HepG2 (cell line): ENCODE data around the gene CLPTM1. TPM values are rescaled to one million over a fixed set of nuclear protein-coding genes. Genes with fewer than 3 reads are reported as not detected.

ENCODE experiments used
- ATF7 ChIP-seq, 2 experiments: fragments of 450-650 bp in 1 of 2; sonication (generic) in 1 of 2; formaldehyde crosslinking in 1 of 2; IDR thresholded peaks; 2 replicates each; pipeline versions ENCODE4 v1.4.0 to v1.6.1; 2016 to 2020; ENCODE audit warnings: antibody characterized with exemption in 1 of 2, mild to moderate bottlenecking in 1 of 2, missing genetic modification reagents in 1 of 2
- FOSL1 ChIP-seq: sonication (generic); formaldehyde crosslinking; IDR thresholded peaks from 2 replicates; pipeline ENCODE4 v1.9.0; 2021; ENCODE audit warnings: missing genetic modification reagents, borderline replicate concordance
- FOXM1 ChIP-seq: sonication (generic); formaldehyde crosslinking; IDR thresholded peaks from 2 replicates; pipeline ENCODE4 v1.5.0; 2020; ENCODE audit warnings: missing genetic modification reagents
- GFI1 ChIP-seq: sonication (generic); formaldehyde crosslinking; IDR thresholded peaks from 2 replicates; pipeline ENCODE4 v1.5.0; 2020; ENCODE audit warnings: missing genetic modification reagents, mild to moderate bottlenecking, borderline replicate concordance
- HHEX ChIP-seq: IDR thresholded peaks from 2 replicates; pipeline ENCODE4 v1.6.1; 2016; ENCODE audit warnings: control low read depth
- IKZF1 ChIP-seq: fragments of 450-650 bp; IDR thresholded peaks from 2 replicates; pipeline ENCODE4 v1.7.1; 2016
- KDM6A ChIP-seq: IDR thresholded peaks from 2 replicates; pipeline ENCODE4 v1.6.1; 2016; ENCODE audit warnings: low read depth
- MIER2 ChIP-seq: IDR thresholded peaks from 2 replicates; pipeline ENCODE4 v1.6.1; 2016; ENCODE audit warnings: missing biosample characterization, missing genetic modification reagents
- PHF8 ChIP-seq: sonication (generic); formaldehyde crosslinking; IDR thresholded peaks from 2 replicates; pipeline ENCODE4 v1.5.0; 2020; ENCODE audit warnings: missing genetic modification reagents
- POLR2G ChIP-seq: fragments of 200-400 bp; formaldehyde crosslinking; IDR thresholded peaks from 2 replicates; pipeline ENCODE4 v1.6.1; 2018; ENCODE audit warnings: mild to moderate bottlenecking, low read depth, low read length, moderate library complexity
- RORA ChIP-seq: sonication (generic); formaldehyde crosslinking; IDR thresholded peaks from 2 replicates; pipeline ENCODE4 v1.5.0; 2020; ENCODE audit warnings: mild to moderate bottlenecking, missing genetic modification reagents, moderate library complexity
- ZFP90 ChIP-seq: sonication (generic); formaldehyde crosslinking; IDR thresholded peaks from 2 replicates; pipeline ENCODE4 v1.8.0; 2022; ENCODE audit warnings: missing genetic modification reagents, mild to moderate bottlenecking, inconsistent platforms, borderline replicate concordance
- ZFX ChIP-seq: sonication (generic); formaldehyde crosslinking; IDR thresholded peaks from 2 replicates; pipeline ENCODE4 v1.4.0; 2020; ENCODE audit warnings: mild to moderate bottlenecking, low read depth, missing genetic modification reagents, moderate library complexity
- ZNF383 ChIP-seq: sonication (generic); formaldehyde crosslinking; IDR thresholded peaks from 2 replicates; pipeline ENCODE4 v1.4.0; 2020; ENCODE audit warnings: missing genetic modification reagents, mild to moderate bottlenecking, borderline replicate concordance
- ZNF547 ChIP-seq: sonication (generic); formaldehyde crosslinking; IDR thresholded peaks from 2 replicates; pipeline ENCODE4 v1.5.1; 2020; ENCODE audit warnings: mild to moderate bottlenecking, missing genetic modification reagents
- ZNF558 ChIP-seq: sonication (generic); formaldehyde crosslinking; IDR thresholded peaks from 2 replicates; pipeline ENCODE4 v1.9.0; 2022; ENCODE audit warnings: mild to moderate bottlenecking, missing genetic modification reagents, borderline replicate concordance
- ZNF746 ChIP-seq: sonication (generic); formaldehyde crosslinking; IDR thresholded peaks from 2 replicates; pipeline ENCODE4 v1.8.0; 2022; ENCODE audit warnings: mild to moderate bottlenecking, missing genetic modification reagents
- ZNF773 ChIP-seq: sonication (generic); formaldehyde crosslinking; IDR thresholded peaks from 2 replicates; pipeline ENCODE4 v1.4.0; 2020; ENCODE audit warnings: missing genetic modification reagents, borderline replicate concordance
- ZNF879 ChIP-seq: sonication (generic); formaldehyde crosslinking; IDR thresholded peaks from 2 replicates; pipeline ENCODE4 v1.8.1; 2023; ENCODE audit warnings: missing genetic modification reagents
- polyA plus RNA-seq, 8 experiments: library from polyadenylated mRNA; depleted of rRNA in 3 of 8; stranded (reverse) in 7 of 8; unstranded in 1 of 8; fragments of >200 nt; fragmentation: Illumina TruSeq in 4 of 8; extraction: Trizol in 4 of 8; gene quantifications; 2 replicates each; pipeline versions ENCODE4 v1.2.1 to v1.2.3, GENCODE V29; 2011 to 2016; ENCODE audit warnings: low read depth in 4 of 8, missing spikeins in 1 of 8, mixed read lengths in 1 of 8; ENCODE audit not compliant: insufficient read depth in 1 of 8
- total RNA-seq, 5 experiments: library from RNA; depleted of rRNA; stranded (reverse); fragments of >200 nt; fragmentation: Illumina TruSeq; extraction: Trizol; gene quantifications; 2 replicates each; pipeline ENCODE4 v1.2.3, GENCODE V29; 2016; ENCODE audit warnings: low read depth in 1 of 5
- TF ChIP-seq, protein P1 (sequence below): sonication (generic); formaldehyde crosslinking; IDR thresholded peaks from 2 replicates; pipeline ENCODE4 v1.4.0; 2020; ENCODE audit warnings: mild to moderate bottlenecking, missing genetic modification reagents
- TF ChIP-seq, protein P2 (sequence below): sonication (generic); formaldehyde crosslinking; IDR thresholded peaks from 2 replicates; pipeline ENCODE4 v1.8.0; 2022; ENCODE audit warnings: mild to moderate bottlenecking, missing genetic modification reagents, moderate library complexity

The CLPTM1 gene
- total and polyA plus RNA-seq, 2 of the 13 experiments (the other 11 are each of a cell fraction or from before 2014, with no cell fraction given): 34.9 to 42.8 TPM

DNA sequence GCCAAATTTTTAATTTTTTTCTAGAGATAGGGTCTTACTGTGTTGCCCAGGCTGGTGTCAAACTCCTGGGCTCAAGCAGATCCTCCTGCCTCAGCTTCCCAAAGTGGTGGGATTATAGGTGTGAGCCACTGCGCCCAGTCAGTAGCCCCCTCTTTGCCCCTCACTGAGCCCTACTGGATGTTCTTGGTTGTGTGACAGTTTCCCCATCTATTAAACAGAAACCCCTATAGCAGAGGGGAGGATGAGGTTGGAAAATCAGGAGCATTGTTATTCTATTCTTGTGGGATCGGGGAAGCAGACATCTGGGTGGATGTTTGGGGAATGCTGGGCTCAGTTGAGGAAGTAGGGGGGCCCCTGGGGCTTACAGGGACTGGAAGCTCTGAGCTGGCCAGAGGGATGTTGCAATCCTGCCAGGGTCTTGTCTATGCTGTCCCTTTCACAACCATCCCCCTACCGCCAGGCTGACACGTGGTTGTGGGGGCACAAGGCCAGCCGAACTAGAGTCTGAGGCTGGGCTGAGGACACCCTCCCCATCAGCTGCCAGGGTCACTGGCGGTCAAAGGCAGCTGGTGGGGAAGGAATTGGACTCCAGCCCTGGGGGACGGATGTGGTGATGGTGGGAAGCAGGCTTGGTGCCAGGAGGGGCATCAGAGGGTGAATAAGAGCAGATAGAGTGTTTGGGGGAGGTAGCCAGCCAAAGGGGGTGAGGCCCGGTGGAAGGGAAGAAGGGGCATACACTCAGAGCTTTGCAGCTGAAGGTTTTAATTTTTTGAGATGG, 29.9 kb upstream of the CLPTM1 start (continued):
- TF ChIP-seq ZNF383 (CRISPR knock-in tag): no peak
- TF ChIP-seq ZNF547 (CRISPR knock-in tag): peak; percentile 70; the same call in 1 of the 2 replicates
- TF ChIP-seq, protein P1, sequence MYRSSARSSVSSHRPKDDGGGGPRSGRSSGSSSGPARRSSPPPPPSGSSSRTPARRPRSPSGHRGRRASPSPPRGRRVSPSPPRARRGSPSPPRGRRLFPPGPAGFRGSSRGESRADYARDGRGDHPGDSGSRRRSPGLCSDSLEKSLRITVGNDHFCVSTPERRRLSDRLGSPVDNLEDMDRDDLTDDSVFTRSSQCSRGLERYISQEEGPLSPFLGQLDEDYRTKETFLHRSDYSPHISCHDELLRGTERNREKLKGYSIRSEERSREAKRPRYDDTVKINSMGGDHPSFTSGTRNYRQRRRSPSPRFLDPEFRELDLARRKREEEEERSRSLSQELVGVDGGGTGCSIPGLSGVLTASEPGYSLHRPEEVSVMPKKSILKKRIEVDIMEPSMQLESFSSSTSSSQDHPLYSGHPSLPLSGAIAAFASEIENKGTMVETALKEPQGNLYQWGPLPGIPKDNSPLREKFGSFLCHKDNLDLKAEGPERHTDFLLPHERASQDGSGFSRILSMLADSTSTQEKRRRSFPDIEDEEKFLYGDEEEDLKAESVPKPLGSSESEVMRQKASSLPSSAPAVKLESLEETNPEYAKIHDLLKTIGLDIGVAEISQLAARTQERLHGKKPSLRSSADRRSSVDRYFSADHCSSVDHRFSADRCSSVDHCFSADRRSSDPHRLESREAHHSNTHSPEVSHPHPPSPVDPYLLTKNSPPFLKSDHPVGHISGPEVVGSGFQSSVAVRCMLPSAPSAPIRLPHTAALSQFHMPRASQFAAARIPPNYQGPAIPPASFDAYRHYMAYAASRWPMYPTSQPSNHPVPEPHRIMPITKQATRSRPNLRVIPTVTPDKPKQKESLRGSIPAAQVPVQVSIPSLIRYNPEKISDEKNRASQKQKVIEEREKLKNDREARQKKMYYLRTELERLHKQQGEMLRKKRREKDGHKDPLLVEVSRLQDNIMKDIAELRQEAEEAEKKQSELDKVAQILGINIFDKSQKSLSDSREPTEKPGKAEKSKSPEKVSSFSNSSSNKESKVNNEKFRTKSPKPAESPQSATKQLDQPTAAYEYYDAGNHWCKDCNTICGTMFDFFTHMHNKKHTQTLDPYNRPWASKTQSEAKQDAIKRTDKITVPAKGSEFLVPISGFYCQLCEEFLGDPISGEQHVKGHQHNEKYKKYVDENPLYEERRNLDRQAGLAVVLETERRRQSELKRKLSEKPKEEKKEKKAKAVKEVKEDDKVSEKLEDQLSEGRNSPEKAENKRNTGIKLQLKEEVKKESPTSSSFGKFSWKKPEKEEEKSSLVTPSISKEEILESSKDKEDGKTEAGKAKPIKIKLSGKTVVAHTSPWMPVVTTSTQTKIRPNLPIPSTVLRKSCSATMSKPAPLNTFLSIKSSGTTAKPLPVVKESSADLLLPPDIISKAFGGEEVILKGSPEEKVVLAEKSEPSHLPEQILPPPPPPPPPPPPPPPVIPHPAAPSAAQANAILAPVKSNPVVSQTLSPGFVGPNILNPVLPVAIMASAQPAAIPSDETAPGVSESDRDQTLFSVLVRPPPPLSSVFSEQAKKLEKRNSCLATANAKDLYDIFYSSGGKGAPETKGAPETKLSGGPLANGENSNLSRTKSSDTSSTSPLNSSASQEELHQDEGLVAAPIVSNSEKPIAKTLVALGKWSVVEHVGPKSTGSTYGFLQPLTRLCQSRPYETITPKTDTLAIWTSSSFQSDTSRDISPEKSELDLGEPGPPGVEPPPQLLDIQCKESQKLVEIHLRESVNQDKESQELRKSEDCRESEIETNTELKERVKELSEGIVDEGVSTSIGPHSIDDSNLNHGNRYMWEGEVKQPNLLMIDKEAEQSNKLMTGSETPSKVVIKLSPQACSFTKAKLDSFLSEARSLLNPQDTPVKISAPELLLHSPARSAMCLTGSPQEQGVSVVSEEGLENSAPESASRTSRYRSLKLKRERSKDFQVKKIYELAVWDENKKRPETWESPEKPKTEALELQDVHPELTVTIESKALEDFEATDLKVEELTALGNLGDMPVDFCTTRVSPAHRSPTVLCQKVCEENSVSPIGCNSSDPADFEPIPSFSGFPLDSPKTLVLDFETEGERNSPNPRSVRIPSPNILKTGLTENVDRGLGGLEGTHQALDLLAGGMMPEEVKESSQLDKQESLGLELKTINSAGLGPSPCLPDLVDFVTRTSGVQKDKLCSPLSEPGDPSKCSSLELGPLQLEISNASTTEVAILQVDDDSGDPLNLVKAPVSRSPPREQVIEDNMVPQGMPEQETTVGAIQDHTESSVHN (CRISPR knock-in tag): peak; percentile 74; the same call in 1 of the 2 replicates
- peak; percentile 59; the same call in 1 of the 2 replicates for TF ChIP-seq FOSL1 (CRISPR knock-in tag)
- peak; percentile 99 for TF ChIP-seq ZNF746 (CRISPR knock-in tag)
- peak; percentile 77; the same call in 1 of the 2 replicates for TF ChIP-seq MIER2
- no peak for TF ChIP-seq ZNF773 (CRISPR knock-in tag)
- TF ChIP-seq ATF7 (IDR thresholded peaks at IDR 0.05): peak; percentile 27; the same call in 1 of the 2 replicates
- TF ChIP-seq ATF7 (CRISPR knock-in tag; IDR thresholded peaks at IDR 0.05): peak; percentile 78; the same call in 1 of the 2 replicates
- 0 out of 2 replicates have a peak, but pooled peaks have one; percentile 25 for TF ChIP-seq ZNF879 (CRISPR knock-in tag)
- TF ChIP-seq POLR2G: no peak
- TF ChIP-seq RORA: no peak
- TF ChIP-seq FOXM1 (CRISPR knock-in tag): no peak
- TF ChIP-seq ZFX (CRISPR knock-in tag): peak; percentile 83
- peak; percentile 69; the same call in 1 of the 2 replicates for TF ChIP-seq ZNF558 (CRISPR knock-in tag)
- TF ChIP-seq HHEX (CRISPR knock-in tag): no peak
- TF ChIP-seq, protein P2, sequence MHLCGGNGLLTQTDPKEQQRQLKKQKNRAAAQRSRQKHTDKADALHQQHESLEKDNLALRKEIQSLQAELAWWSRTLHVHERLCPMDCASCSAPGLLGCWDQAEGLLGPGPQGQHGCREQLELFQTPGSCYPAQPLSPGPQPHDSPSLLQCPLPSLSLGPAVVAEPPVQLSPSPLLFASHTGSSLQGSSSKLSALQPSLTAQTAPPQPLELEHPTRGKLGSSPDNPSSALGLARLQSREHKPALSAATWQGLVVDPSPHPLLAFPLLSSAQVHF (CRISPR knock-in tag): 0 out of 2 replicates have a peak, but pooled peaks have one; percentile 79
- TF ChIP-seq KDM6A (CRISPR knock-in tag): peak; percentile 98
- TF ChIP-seq ZFP90: peak; percentile 72; the same call in 1 of the 2 replicates
- no peak for TF ChIP-seq IKZF1
- peak; percentile 55 for TF ChIP-seq PHF8 (CRISPR knock-in tag)
- TF ChIP-seq GFI1 (CRISPR knock-in tag): peak; percentile 74
